RWPE1 (cell line): Measurements from ENCODE around the gene PHLPP2.

Source experiments
- CTCF ChIA-PET: fragments of 350-600 bp; sonication (Branson Sonifier 250); formaldehyde crosslinking; extraction: SDS; loops from one replicate; lab custom pipeline; 2021; lab: Yijun Ruan, JAX
- POLR2A ChIA-PET: fragments of 400-600 bp; formaldehyde crosslinking; extraction: SDS; loops from one replicate; lab custom pipeline; 2020; ENCODE audit warnings: antibody characterized with exemption; ENCODE audit not compliant: low non-redundant PET; lab: Yijun Ruan, JAX
- DNase-seq: peaks from one replicate; pipeline ENCODE4 v3.0.0; 2012; ENCODE audit warnings: low spot score
- H3K27ac ChIP-seq: fragments of 450-650 bp; 2 replicates; pipeline ENCODE4 v1.5.1; 2017
- TF ChIP-seq, protein P1 (sequence below): fragments of 450-650 bp; conservative IDR thresholded peaks from 2 replicates; pipeline ENCODE4 v1.5.1; 2017; ENCODE audit warnings: low read depth, mild to moderate bottlenecking

Gene PHLPP2

DNA sequence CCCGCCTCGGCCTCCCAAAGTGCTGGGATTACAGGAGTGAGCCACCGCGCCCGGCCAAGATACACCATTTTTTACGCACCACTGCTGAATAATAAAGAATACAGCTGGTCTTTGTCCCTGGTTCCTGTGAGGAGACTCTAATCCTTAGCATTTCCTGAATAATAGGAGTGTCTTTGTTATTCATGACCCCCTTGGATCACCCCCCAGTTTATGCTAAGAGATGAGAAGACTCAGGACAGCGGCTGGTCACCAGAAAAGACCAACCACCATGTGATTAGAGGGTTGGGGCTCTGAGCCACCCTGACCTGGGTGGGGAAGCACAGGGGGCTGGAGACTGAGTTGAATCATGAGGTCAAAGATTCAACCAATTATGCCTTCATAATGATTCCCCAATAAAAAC, 17.3 kb downstream of the PHLPP2 start:
- no peak for DNase-seq
- TF ChIP-seq, protein P1, sequence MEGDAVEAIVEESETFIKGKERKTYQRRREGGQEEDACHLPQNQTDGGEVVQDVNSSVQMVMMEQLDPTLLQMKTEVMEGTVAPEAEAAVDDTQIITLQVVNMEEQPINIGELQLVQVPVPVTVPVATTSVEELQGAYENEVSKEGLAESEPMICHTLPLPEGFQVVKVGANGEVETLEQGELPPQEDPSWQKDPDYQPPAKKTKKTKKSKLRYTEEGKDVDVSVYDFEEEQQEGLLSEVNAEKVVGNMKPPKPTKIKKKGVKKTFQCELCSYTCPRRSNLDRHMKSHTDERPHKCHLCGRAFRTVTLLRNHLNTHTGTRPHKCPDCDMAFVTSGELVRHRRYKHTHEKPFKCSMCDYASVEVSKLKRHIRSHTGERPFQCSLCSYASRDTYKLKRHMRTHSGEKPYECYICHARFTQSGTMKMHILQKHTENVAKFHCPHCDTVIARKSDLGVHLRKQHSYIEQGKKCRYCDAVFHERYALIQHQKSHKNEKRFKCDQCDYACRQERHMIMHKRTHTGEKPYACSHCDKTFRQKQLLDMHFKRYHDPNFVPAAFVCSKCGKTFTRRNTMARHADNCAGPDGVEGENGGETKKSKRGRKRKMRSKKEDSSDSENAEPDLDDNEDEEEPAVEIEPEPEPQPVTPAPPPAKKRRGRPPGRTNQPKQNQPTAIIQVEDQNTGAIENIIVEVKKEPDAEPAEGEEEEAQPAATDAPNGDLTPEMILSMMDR, result no peak
- POLR2A ChIA-PET, result no interaction called here

DNA sequence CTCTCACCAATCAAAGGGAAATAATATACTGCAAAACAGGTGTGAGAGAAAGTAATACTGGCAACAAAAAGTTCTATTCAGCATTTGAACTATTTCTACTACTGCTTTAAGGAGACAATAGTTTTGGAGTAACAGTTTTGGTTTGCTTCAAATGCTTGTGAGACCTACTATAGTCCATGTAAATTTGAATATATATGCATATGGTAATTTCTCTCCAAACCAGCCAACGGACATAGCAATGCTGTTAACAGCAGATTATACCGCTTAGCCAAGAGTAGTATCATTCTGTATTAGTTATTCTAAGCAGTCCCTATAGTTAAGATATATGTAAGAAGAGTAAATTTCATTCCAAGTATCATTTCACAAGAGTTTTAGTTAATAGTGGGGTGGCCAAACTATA, 18.5 kb downstream of the PHLPP2 start:
- CTCF ChIA-PET, result no interaction called here

More for the DNA sequence above, 17.3 kb downstream of the PHLPP2 start:
- H3K27ac ChIP-seq, result no peak overlapping the region
- CTCF ChIA-PET, result interaction anchor here (0.6 kb wide), 1 partner anchor 47 kb away, joined by 4 read pairs; no protein-coding TSS in a partner anchor

DNA sequence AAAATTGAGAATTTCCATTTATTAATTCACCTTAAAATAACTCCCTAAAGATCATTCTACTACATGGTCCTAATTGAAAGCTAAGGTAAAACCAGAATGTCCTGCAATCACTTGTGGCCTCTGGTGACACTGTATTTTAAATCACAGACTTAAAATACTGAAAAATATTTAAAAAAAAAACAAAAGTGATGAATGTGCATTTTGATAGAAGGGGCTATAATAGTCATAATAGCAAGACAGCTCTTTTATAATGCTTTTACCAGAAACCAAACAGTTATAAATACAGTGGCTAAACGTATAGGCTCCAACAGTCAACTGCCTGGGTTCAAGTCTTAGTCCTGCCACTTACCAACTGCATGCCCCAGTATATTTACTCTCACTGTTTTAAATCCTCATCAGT, 21.2 kb downstream of the PHLPP2 start:
- no peak for DNase-seq
- TF ChIP-seq, protein P1, result no peak
- H3K27ac ChIP-seq, result no peak overlapping the region
- CTCF ChIA-PET, result no interaction called here
- POLR2A ChIA-PET, result no interaction called here

More for the DNA sequence above, 18.5 kb downstream of the PHLPP2 start:
- TF ChIP-seq, protein P1, result no peak
- H3K27ac ChIP-seq, result no peak overlapping the region
- DNase-seq, result no peak
- POLR2A ChIA-PET, result interaction anchor here (0.6 to 0.7 kb wide), 2 partner anchors 9 to 51 kb away, joined by 3 to 4 read pairs; no protein-coding TSS in a partner anchor

DNA sequence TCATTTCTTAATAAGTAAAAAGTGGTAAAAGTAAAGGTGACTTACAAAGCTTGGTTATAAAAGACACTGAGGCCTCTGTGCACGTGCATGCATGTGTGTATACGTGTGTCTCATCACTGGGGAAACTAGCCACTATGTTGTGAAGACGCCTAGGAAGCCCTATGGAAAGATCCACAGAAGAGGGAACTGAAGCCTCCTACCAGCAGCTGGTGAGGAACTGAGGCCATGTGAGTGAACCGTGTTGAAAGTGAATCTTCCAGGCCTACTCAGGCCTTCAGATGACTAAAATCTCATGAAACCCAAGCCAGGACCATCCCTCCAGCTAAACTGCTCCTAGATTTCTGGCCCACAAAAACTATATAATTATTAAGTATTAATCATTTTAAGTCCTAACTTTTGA, 23.7 kb downstream of the PHLPP2 start:
- POLR2A ChIA-PET, result no interaction called here
- no peak overlapping the region for H3K27ac ChIP-seq
- TF ChIP-seq, protein P1, result no peak
- CTCF ChIA-PET, result interaction anchor here (1.2 kb wide), 1 partner anchor 25 kb away, joined by 3 read pairs; no protein-coding TSS in a partner anchor
- no peak for DNase-seq

DNA sequence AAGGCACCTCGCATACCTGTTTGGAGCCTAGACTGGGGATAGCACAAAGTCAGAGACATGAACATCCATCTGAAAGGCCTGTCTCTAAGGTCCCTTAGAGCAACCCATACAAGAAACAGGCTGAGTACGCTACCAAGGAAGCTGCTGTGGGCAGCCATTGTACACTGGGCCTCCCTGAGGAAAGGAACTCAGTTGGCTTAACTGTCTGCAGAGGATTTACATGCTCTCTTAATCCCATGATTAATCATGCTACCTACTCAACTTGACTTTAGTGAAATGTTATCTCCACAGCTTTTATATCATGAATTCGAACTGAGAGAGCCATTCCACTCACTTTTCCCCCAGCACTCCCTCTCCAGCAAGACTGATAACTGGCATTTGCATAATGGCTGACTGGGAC, 26.0 kb downstream of the PHLPP2 start:
- POLR2A ChIA-PET, result no interaction called here
- CTCF ChIA-PET, result interaction anchor here (0.6 kb wide), 1 partner anchor 15 kb away, joined by 3 read pairs; no protein-coding TSS in a partner anchor
- TF ChIP-seq, protein P1, result no peak
- DNase-seq, result no peak
- H3K27ac ChIP-seq, result no peak overlapping the region

DNA sequence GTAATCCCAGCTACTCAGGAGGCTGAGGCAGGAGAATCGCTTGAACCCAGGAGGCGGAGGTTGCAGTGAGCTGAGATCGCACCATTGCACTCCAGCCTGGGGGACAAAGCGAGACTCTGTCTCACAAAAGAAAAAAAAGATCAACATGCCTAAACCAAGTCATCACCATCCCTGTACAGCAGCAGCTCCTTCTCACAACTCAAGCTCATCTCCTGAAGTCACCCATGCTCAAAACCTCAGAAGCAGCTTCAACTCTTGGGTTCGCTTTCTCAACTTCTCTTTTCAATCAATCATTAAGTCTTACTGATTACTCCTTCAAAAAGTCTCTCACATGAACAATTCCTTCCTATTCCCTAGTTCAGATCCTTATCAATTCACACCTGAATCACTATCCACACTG, 31.3 kb downstream of the PHLPP2 start:
- TF ChIP-seq, protein P1, result no peak
- no peak for DNase-seq
- CTCF ChIA-PET, result no interaction called here
- no peak overlapping the region for H3K27ac ChIP-seq
- POLR2A ChIA-PET, result no interaction called here
